GM21619 (cell line): Measurements from ENCODE around the gene PLEKHB1.
"Not testable (repeated sequence)": the region's sequence is repeated elsewhere in the genome, so short reads cannot be mapped to it uniquely, and the experiment has no call there.

ENCODE experiments used
- ATAC-seq: cut with Tn5 transposase; IDR thresholded peaks from one replicate; pipeline ENCODE4 v1.9.1; 2021; ENCODE audit not compliant: unreplicated experiment

PLEKHB1 gene

GRCh38 chr11:73670808-73671207 is 24.4 kb downstream of the PLEKHB1 start:
- no peak for ATAC-seq

DNA sequence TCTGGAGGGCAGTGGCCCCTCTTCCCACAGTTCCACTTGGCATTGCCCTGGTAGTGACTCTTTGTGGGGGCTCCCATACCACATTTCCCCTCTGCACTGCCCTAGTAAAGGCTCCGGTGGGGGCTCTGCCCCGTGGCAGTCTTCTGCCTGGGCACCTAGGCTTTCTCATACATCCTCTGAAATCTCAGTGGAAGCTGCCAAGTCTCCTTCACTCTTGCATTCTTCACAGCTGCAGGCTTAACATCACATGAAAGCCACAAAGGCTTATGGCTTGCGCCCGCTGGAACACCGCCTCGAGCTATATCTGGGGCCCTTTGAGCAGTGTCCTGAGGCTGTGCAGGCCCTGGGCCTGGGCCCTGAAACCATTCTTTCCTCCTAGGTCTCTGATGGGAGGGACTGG is 25.3 kb downstream of the PLEKHB1 start:
- no peak for ATAC-seq

DNA sequence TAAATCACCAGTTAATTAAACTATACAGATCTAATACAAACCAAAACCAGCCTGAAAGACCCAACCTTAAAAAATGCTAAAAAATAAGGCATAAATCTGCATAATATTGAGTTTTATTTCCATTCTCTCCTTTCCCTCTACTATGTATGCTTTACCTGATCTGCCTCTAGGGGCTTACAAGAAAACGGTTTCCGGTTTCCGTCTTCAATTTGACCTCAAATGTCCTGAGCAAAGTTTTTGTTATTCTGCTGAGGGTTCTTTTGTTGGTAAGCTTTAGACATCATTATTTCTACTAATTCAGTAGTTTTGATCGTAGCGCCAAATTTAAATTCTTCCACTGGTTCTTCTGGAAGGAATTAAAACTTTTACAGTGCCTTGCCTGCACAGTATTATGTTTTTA is 30.2 kb downstream of the PLEKHB1 start:
- ATAC-seq: not testable (repeated sequence)

GRCh38 chr11:73680687-73681086 is 34.3 kb downstream of the PLEKHB1 start:
- no peak for ATAC-seq

DNA sequence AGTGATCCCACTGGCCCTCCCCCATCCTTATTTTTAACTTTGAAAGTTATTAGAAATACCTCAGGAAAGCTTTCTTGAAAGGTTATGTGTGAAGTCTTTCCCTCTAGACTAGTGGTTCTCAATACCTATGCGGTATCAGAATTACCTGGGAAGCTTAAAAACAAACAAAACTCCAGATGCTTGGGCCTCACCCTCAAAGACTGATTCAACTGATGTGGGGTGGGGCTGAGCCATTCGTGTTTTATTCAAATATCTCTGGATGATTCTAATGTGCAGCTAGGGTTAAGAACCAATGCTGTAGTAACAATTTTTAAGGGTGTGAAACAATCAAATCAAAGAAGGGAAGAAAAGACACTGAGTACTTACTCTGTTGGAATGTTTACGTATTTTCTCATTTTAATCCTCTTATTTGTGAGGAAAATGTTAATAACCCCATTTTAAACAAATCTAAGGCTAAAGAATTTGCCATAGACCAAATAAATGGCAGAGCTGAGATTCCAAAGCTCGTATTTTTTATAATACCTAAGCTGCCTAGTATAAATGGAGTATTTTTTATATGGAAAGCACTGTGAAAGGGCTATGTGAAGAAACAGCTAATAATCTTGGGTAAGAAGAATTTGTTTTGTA is 47.6 kb downstream of the PLEKHB1 start:
- ATAC-seq: no peak

- ATAC-seq: no peak
Measured at GRCh38 chr11:73705053-73705452, 58.7 kb downstream of the PLEKHB1 start.

GRCh38 chr11:73710964-73711363 is 64.6 kb downstream of the PLEKHB1 start:
- no peak for ATAC-seq
